ENCODE data around the gene DYNC1I1.

Gene DYNC1I1

GRCh38 chr7:95798401-95798930 lies 26.1 kb downstream of the DYNC1I1 start:
- H2AK5ac ChIP-seq (ENCODE audit: low read length): no peak overlapping the region
- no peak for DNase-seq
- H2AFZ ChIP-seq (ENCODE audit: insufficient read depth, low read length, poor library complexity): no peak overlapping the region
- no peak overlapping the region for H2BK5ac ChIP-seq (ENCODE audit: low read depth, low read length, poor library complexity)
- H3K14ac ChIP-seq (ENCODE audit: low read length): no peak overlapping the region
- H3K4ac ChIP-seq (ENCODE audit: low read depth, low read length): no peak overlapping the region
- no peak overlapping the region for H4K8ac ChIP-seq (ENCODE audit: low read depth, low read length)
- H2BK12ac ChIP-seq (ENCODE audit: low read length): no peak overlapping the region
- no peak overlapping the region for H4K91ac ChIP-seq (ENCODE audit: low read depth, low read length)
- H3K27me3 ChIP-seq (ENCODE audit: insufficient read depth, low read length): no peaks in the 10 kb centered on the region
- no peak overlapping the region for H3K4me2 ChIP-seq (ENCODE audit: low read length)
- H3K79me1 ChIP-seq (ENCODE audit: low read length): no peaks in the 10 kb centered on the region
- H3K9ac ChIP-seq (ENCODE audit: low read length): no peak overlapping the region
- no peaks in the 10 kb centered on the region for H3K4me1 ChIP-seq (ENCODE audit: control insufficient read depth in 1 of 2, insufficient read depth in 2 of 2, low read length in 2 of 2)
- H3K23ac ChIP-seq (ENCODE audit: low read length): no peak overlapping the region
- H2BK120ac ChIP-seq (ENCODE audit: insufficient read depth, low read length, poor library complexity): no peak overlapping the region
- no peak overlapping the region for H3K4me3 ChIP-seq (ENCODE audit: low read depth, low read length)
- H3K9me3 ChIP-seq (ENCODE audit: insufficient read depth, low read depth, low read length): no peaks in the 10 kb centered on the region
- H3K18ac ChIP-seq (ENCODE audit: low read length): no peak overlapping the region
- H3K79me2 ChIP-seq (ENCODE audit: control insufficient read depth, insufficient read depth, low read length, poor library complexity): no peaks in the 10 kb centered on the region
- H3K27ac ChIP-seq (ENCODE audit: low read depth, low read length): no peak overlapping the region
- WGBS (ENCODE audit: extremely low coverage, insufficient coverage, insufficient read length): no CpG with 5 or more reads among the region's 4 CpGs
- H4K12ac ChIP-seq (ENCODE audit: low read depth, low read length): no peak overlapping the region
- no peaks in the 10 kb centered on the region for H3K36me3 ChIP-seq (ENCODE audit: control insufficient read depth in 1 of 2, insufficient read depth in 2 of 2, low read length in 2 of 2)

- no peak for DNase-seq
- Histone ChIP-seq H2BK120ac (ENCODE audit: insufficient read depth, low read length, poor library complexity) (no peak overlapping the region), H4K91ac (ENCODE audit: low read depth, low read length) (no peak overlapping the region), H3K9ac (ENCODE audit: low read length) (no peak overlapping the region), H4K12ac (ENCODE audit: low read depth, low read length) (no peak overlapping the region), H2BK12ac (ENCODE audit: low read length) (no peak overlapping the region), H4K8ac (ENCODE audit: low read depth, low read length) (no peak overlapping the region), H3K79me2 (ENCODE audit: control insufficient read depth, insufficient read depth, low read length, poor library complexity) (no peaks in the 10 kb centered on the region), H2AFZ (ENCODE audit: insufficient read depth, low read length, poor library complexity) (no peak overlapping the region), H3K79me1 (ENCODE audit: low read length) (no peaks in the 10 kb centered on the region), H3K4me2 (ENCODE audit: low read length) (no peak overlapping the region), H3K27ac (ENCODE audit: low read depth, low read length) (no peak overlapping the region), H3K23ac (ENCODE audit: low read length) (no peak overlapping the region), H3K27me3 (ENCODE audit: insufficient read depth, low read length) (no peaks in the 10 kb centered on the region), H3K18ac (ENCODE audit: low read length) (no peak overlapping the region), H3K36me3 (ENCODE audit: control insufficient read depth in 1 of 2, insufficient read depth in 2 of 2, low read length in 2 of 2) (no peaks in the 10 kb centered on the region), H3K4ac (ENCODE audit: low read depth, low read length) (no peak overlapping the region), H3K4me3 (ENCODE audit: low read depth, low read length) (no peak overlapping the region), H3K14ac (ENCODE audit: low read length) (no peak overlapping the region), H2BK5ac (ENCODE audit: low read depth, low read length, poor library complexity) (no peak overlapping the region), H3K9me3 (ENCODE audit: insufficient read depth, low read depth, low read length) (no peaks in the 10 kb centered on the region), H3K4me1 (ENCODE audit: control insufficient read depth in 1 of 2, insufficient read depth in 2 of 2, low read length in 2 of 2) (no peaks in the 10 kb centered on the region), H2AK5ac (ENCODE audit: low read length) (no peak overlapping the region)
- no CpG with 5 or more reads among the region's 3 CpGs for WGBS (ENCODE audit: extremely low coverage, insufficient coverage, insufficient read length)
These were observed 28.4 kb downstream of the DYNC1I1 start for GRCh38 chr7:95800787-95801186.

- no peaks in the 10 kb centered on the region for H3K27me3 ChIP-seq (ENCODE audit: insufficient read depth, low read length)
- no peaks in the 10 kb centered on the region for H3K36me3 ChIP-seq (ENCODE audit: control insufficient read depth in 1 of 2, insufficient read depth in 2 of 2, low read length in 2 of 2)
- H3K14ac ChIP-seq (ENCODE audit: low read length): no peak overlapping the region
- H4K12ac ChIP-seq (ENCODE audit: low read depth, low read length): no peak overlapping the region
- H3K9me3 ChIP-seq (ENCODE audit: insufficient read depth, low read depth, low read length): no peaks in the 10 kb centered on the region
- no peak overlapping the region for H3K9ac ChIP-seq (ENCODE audit: low read length)
- no peak overlapping the region for H3K27ac ChIP-seq (ENCODE audit: low read depth, low read length)
- no peak overlapping the region for H4K8ac ChIP-seq (ENCODE audit: low read depth, low read length)
- H3K4me2 ChIP-seq (ENCODE audit: low read length): no peak overlapping the region
- H3K4me1 ChIP-seq (ENCODE audit: control insufficient read depth in 1 of 2, insufficient read depth in 2 of 2, low read length in 2 of 2): no peaks in the 10 kb centered on the region
- H3K79me1 ChIP-seq (ENCODE audit: low read length): no peaks in the 10 kb centered on the region
- H3K79me2 ChIP-seq (ENCODE audit: control insufficient read depth, insufficient read depth, low read length, poor library complexity): no peaks in the 10 kb centered on the region
- H3K18ac ChIP-seq (ENCODE audit: low read length): no peak overlapping the region
- H2AFZ ChIP-seq (ENCODE audit: insufficient read depth, low read length, poor library complexity): no peak overlapping the region
- no peak overlapping the region for H3K4me3 ChIP-seq (ENCODE audit: low read depth, low read length)
- no peak overlapping the region for H3K23ac ChIP-seq (ENCODE audit: low read length)
- no peak for DNase-seq
- no peak overlapping the region for H2BK5ac ChIP-seq (ENCODE audit: low read depth, low read length, poor library complexity)
- H4K91ac ChIP-seq (ENCODE audit: low read depth, low read length): no peak overlapping the region
- H2BK120ac ChIP-seq (ENCODE audit: insufficient read depth, low read length, poor library complexity): no peak overlapping the region
- H3K4ac ChIP-seq (ENCODE audit: low read depth, low read length): no peak overlapping the region
- WGBS (ENCODE audit: extremely low coverage, insufficient coverage, insufficient read length): no CpG with 5 or more reads among the region's 3 CpGs
- H2BK12ac ChIP-seq (ENCODE audit: low read length): no peak overlapping the region
- no peak overlapping the region for H2AK5ac ChIP-seq (ENCODE audit: low read length)
These were observed 29.9 kb downstream of the DYNC1I1 start for GRCh38 chr7:95802270-95802669.

- no peak overlapping the region for H2BK12ac ChIP-seq (ENCODE audit: low read length)
- no peak overlapping the region for H4K8ac ChIP-seq (ENCODE audit: low read depth, low read length)
- no CpG with 5 or more reads among the region's 4 CpGs for WGBS (ENCODE audit: extremely low coverage, insufficient coverage, insufficient read length)
- H3K27ac ChIP-seq (ENCODE audit: low read depth, low read length): no peak overlapping the region
- DNase-seq: no peak
- H3K79me2 ChIP-seq (ENCODE audit: control insufficient read depth, insufficient read depth, low read length, poor library complexity): no peaks in the 10 kb centered on the region
- H3K23ac ChIP-seq (ENCODE audit: low read length): no peak overlapping the region
- no peak overlapping the region for H3K9ac ChIP-seq (ENCODE audit: low read length)
- no peaks in the 10 kb centered on the region for H3K36me3 ChIP-seq (ENCODE audit: control insufficient read depth in 1 of 2, insufficient read depth in 2 of 2, low read length in 2 of 2)
- H4K91ac ChIP-seq (ENCODE audit: low read depth, low read length): no peak overlapping the region
- H3K27me3 ChIP-seq (ENCODE audit: insufficient read depth, low read length): no peaks in the 10 kb centered on the region
- H3K14ac ChIP-seq (ENCODE audit: low read length): no peak overlapping the region
- no peak overlapping the region for H2BK120ac ChIP-seq (ENCODE audit: insufficient read depth, low read length, poor library complexity)
- no peak overlapping the region for H2AFZ ChIP-seq (ENCODE audit: insufficient read depth, low read length, poor library complexity)
- no peak overlapping the region for H3K4me3 ChIP-seq (ENCODE audit: low read depth, low read length)
- no peaks in the 10 kb centered on the region for H3K9me3 ChIP-seq (ENCODE audit: insufficient read depth, low read depth, low read length)
- no peak overlapping the region for H4K12ac ChIP-seq (ENCODE audit: low read depth, low read length)
- no peaks in the 10 kb centered on the region for H3K79me1 ChIP-seq (ENCODE audit: low read length)
- no peak overlapping the region for H3K4me2 ChIP-seq (ENCODE audit: low read length)
- H2AK5ac ChIP-seq (ENCODE audit: low read length): no peak overlapping the region
- H3K18ac ChIP-seq (ENCODE audit: low read length): no peak overlapping the region
- no peak overlapping the region for H2BK5ac ChIP-seq (ENCODE audit: low read depth, low read length, poor library complexity)
- no peak overlapping the region for H3K4ac ChIP-seq (ENCODE audit: low read depth, low read length)
- H3K4me1 ChIP-seq (ENCODE audit: control insufficient read depth in 1 of 2, insufficient read depth in 2 of 2, low read length in 2 of 2): no peaks in the 10 kb centered on the region
These were observed 31.7 kb downstream of the DYNC1I1 start for GRCh38 chr7:95804052-95804451.

Measured in trophoblast cell (in vitro differentiated cells and primary cell).